ENCODE results near the gene ATP1A3. TPM values are rescaled to one million over a fixed set of nuclear protein-coding genes. Genes with fewer than 3 reads are reported as not detected.

ATP1A3 gene
- 0.13 and 0.16 TPM in 2 replicates for total RNA-seq

DNA sequence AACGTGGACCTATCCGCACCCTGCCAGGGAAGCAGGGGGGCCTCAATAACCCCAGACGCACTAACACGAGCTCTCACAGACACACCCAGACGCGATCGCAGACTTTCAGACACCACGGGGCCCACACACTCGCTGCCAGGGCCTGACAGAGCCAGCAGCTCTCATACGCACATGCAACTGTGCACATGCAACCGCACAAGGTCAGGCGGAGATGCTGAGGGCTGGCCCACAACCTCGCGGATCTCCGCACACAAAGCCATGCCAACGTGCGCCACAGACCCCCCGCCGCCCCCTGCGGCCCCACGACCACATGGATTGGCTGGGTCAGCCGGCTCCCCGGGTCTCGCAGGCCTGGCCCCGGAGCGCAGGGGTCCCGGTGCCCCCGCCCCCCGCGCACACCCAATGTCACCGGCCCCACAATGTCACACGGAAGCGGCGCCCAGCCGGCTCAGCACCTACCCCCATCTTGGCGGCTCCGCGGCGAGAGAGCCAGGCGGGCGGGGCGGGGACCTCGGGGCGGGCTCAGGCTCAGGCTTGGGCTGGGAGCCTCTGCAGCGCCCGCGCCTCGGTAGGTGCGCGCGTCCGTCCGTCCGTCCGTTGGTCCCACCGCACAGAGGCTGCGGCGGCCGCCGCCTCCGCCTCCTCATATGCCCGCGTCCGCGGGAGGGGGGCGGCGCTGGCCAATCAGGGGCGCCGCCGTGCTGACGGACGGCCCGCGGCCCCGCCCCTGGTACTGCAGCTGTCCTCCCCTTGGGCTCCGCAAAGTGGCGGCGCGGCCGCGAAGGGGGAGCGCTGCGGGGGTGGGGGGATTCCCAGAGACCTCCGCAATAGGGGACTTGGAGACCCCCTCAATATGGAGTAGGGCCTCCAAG lies at the start of gene ATP1A3:
ATP1A3 (minus strand) TSS at position 619 of the 872 bp plus-strand sequence; CDS start at position 465, 154 bp downstream.

DNA sequence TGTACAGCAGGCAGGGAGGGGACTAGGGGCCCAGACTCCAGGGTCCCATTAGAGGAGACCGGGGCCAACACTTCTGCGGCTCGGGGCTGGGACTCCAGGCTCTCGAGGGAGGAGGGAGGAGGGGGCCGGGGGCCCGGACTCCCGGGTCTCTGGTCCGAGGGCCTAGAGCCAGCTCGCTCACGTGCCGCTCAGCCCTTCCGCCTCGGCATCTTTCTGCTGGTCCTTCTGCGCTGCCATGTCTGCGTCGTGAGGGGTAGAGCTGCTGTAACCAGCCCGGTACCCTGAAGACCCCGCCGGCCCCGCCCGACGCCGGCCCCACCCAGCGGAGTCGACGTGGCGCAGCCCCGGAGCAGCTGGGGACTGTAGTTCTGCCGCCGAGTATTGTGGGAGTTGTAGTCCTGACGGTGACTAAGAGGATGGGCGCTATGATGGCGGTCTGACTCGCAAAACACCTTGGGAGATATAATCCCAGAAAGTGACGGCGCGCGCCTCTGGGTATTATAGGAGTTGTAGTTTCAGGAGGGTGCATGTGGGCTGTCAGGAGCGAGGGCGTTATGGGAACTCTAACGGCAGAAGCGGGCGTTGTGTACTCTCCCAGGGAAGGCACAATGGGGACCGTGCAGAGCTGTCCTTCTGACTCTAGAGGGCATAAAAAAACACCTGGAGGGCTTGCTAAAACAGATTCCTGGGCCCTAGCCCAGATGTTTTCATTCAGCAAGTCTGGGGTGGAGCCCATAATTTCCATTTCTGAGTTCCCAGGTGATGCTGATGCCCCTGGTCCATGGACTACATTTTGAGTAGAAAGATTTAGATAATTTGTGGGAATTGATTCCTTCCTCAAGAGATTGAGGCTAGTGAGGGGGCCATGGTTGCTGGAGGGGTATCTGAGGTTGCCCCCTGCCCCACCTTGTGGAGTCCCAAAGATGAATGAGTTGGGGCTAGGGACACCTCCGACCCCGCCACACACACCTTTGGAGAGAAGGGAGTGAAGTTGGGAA lies 34.7 kb downstream of the ATP1A3 start, which contains the start of gene RABAC1:
RABAC1 (minus strand) TSS at position 266 of the 998 bp plus-strand sequence; CDS start at position 237, 29 bp downstream.

GRCh38 chr19:41928221-41928683 lies 65.8 kb downstream of the ATP1A3 start, which contains the start of gene ERFL:
TSS of gene ERFL (minus strand) at chr19:41928449. CDS start at chr19:41912919, 15,530 bp downstream.

Other genes starting within 250 kb of the ATP1A3 start
- not detected in 2 replicates for gene CEACAM6, start 238.7 kb downstream of the ATP1A3 start, total RNA-seq
- not detected in 2 replicates for gene CEACAM3, start 197.6 kb downstream of the ATP1A3 start, total RNA-seq
- not detected in 2 replicates for gene LYPD4, start 149.5 kb downstream of the ATP1A3 start, total RNA-seq
- gene DMRTC2, start 149.2 kb downstream of the ATP1A3 start, total RNA-seq, result not detected in 2 replicates
- gene RPS19, start 134.0 kb downstream of the ATP1A3 start, total RNA-seq, result 1,320 and 2,728 TPM in 2 replicates
- gene CD79A, start 117.0 kb downstream of the ATP1A3 start, total RNA-seq, result 0.64 and 0.78 TPM in 2 replicates
- 48.1 and 79.3 TPM in 2 replicates for gene ARHGEF1, start 111.0 kb downstream of the ATP1A3 start, total RNA-seq
- gene ERFL, start 65.8 kb downstream of the ATP1A3 start, total RNA-seq, result 0.13 TPM in 1 of 2 replicates, not detected in the other
- 260 and 376 TPM in 2 replicates for gene RABAC1, start 34.9 kb downstream of the ATP1A3 start, total RNA-seq
- gene GRIK5, start 76.0 kb upstream of the ATP1A3 start, total RNA-seq, result 0.39 and 2.6 TPM in 2 replicates
- gene ZNF574, start 81.9 kb upstream of the ATP1A3 start, total RNA-seq, result 12.4 and 18.9 TPM in 2 replicates
- 0.32 and 5.0 TPM in 2 replicates for gene POU2F2, start 138.2 kb upstream of the ATP1A3 start, total RNA-seq
- 32.6 and 34.8 TPM in 2 replicates for gene DEDD2, start 223.4 kb upstream of the ATP1A3 start, total RNA-seq
- 8.8 and 10.6 TPM in 2 replicates for gene ZNF526, start 226.1 kb upstream of the ATP1A3 start, total RNA-seq
- 20.4 and 28.4 TPM in 2 replicates for gene GSK3A, start 248.4 kb upstream of the ATP1A3 start, total RNA-seq